Spleen (tissue), 13 donors: ENCODE measurements around the gene ABI3BP. TPM values are rescaled to one million over a fixed set of nuclear protein-coding genes. Genes with fewer than 3 reads are reported as not detected.

Experiments
- DNase-seq: peaks from one replicate; pipeline ENCODE4 v3.0.0-alpha.2; 2020
- H3K27ac ChIP-seq, 8 donors: fragments of 200-600 bp; sonication (generic) in 7 of 8; 1 replicate in 4 of 8; 2 replicates in 4 of 8; pipeline versions ENCODE4 v1.5.0 to v1.8.0; 2016 to 2021; ENCODE audit warnings: inconsistent platforms in 4 of 8, mild to moderate bottlenecking in 4 of 8, moderate library complexity in 1 of 8
- H3K27me3 ChIP-seq, 7 donors: fragments of 200-600 bp; sonication (generic) in 6 of 7; replicated peaks in 1 of 7; 1 replicate in 4 of 7; 2 replicates in 3 of 7; pipeline versions ENCODE4 v1.5.0 to v1.8.0; 2016 to 2021; ENCODE audit warnings: inconsistent platforms in 3 of 7, mild to moderate bottlenecking in 1 of 7
- H3K36me3 ChIP-seq, 6 donors: fragments of 200-600 bp; sonication (generic) in 5 of 6; 1 replicate in 4 of 6; 2 replicates in 2 of 6; pipeline versions ENCODE4 v1.5.0 to v1.8.0; 2016 to 2021; ENCODE audit warnings: inconsistent platforms in 2 of 6
- H3K4me1 ChIP-seq, 6 donors: fragments of 200-600 bp; sonication (generic) in 5 of 6; 1 replicate in 3 of 6; 2 replicates in 3 of 6; pipeline versions ENCODE4 v1.5.0 to v1.8.0; 2016 to 2021; ENCODE audit warnings: inconsistent platforms in 3 of 6
- H3K4me3 ChIP-seq, 8 donors: fragments of 200-600 bp; sonication (generic) in 7 of 8; 1 replicate in 4 of 8; 2 replicates in 4 of 8; pipeline versions ENCODE4 v1.5.0 to v1.8.0; 2016 to 2021; ENCODE audit warnings: inconsistent platforms in 4 of 8, mild to moderate bottlenecking in 4 of 8, moderate library complexity in 2 of 8
- H3K9me3 ChIP-seq, 8 donors: fragments of 200-600 bp; sonication (generic) in 7 of 8; 1 replicate in 4 of 8; 2 replicates in 4 of 8; pipeline versions ENCODE4 v1.5.0 to v1.8.0; 2016 to 2021; ENCODE audit warnings: inconsistent platforms in 4 of 8
- CTCF ChIP-seq, 11 experiments: fragments of 200-600 bp in 7 of 11; fragments of 450-650 bp in 4 of 11; sonication (generic) in 4 of 11; IDR thresholded peaks in 8 of 11; conservative IDR thresholded peaks in 3 of 11; 1 replicate in 7 of 11; 2 replicates in 4 of 11; pipeline versions ENCODE4 v1.4.0 to v1.8.0; 2016 to 2021; ENCODE audit warnings: antibody characterized with exemption in 11 of 11, inconsistent platforms in 4 of 11, mild to moderate bottlenecking in 1 of 11
- POLR2A ChIP-seq, 3 donors: fragments of 450-650 bp; IDR thresholded peaks; one replicate each; pipeline ENCODE4 v1.5.1; 2017; ENCODE audit warnings: antibody characterized with exemption in 3 of 3, mild to moderate bottlenecking in 1 of 3
- POLR2AphosphoS5 ChIP-seq, 3 donors: sonication (generic); formaldehyde crosslinking; IDR thresholded peaks; one replicate each; pipeline ENCODE4 v1.5.1; 2017; ENCODE audit warnings: antibody characterized with exemption in 3 of 3
- WGBS, 5 donors: extraction: QIAGEN DNeasy Blood & Tissue Kit in 3 of 5; methylation state at CpG; one replicate each; pipeline versions ENCODE4 v1.1.5 to v1.1.7; 2013 to 2018; 5-methylcytosine and 5-hydroxymethylcytosine counted together
- intact Hi-C: fragments of 100-400 bp; cut with DNase I; formaldehyde crosslinking; loops from one replicate; pipeline ENCODE4 v1.15.0; 2023; ENCODE audit warnings: low total_unique reads
- long read RNA-seq, 2 donors: transcript quantifications; one replicate each; lab custom pipeline, GENCODE V29; 2026
- polyA plus RNA-seq, 3 donors: library from polyadenylated mRNA; stranded (reverse); fragments of 200-250 nt; gene quantifications; one replicate each; pipeline ENCODE4 v1.2.1, GENCODE V29; 2013
- total RNA-seq, 7 donors: library from RNA; depleted of rRNA in 3 of 7; stranded (reverse); fragments of >200 nt in 3 of 7; fragmentation: NEBNext Ultra II Directional in 4 of 7; extraction: Animal tissue kit (Norgen Biotek cat#: 25700) in 4 of 7; gene quantifications; one replicate each; pipeline versions ENCODE4 v1.1.0 to v1.2.1, GENCODE V29; 2016 to 2021
- donor health status: healthy with polysubstance abuse.
- donor health status: DM: no; HTN: no; CAD: no; lungs with moderate emphysema.
- donor health status: DM: no; HTN: no; CAD: no.
- donor health status: Bipolar disorder and iron deficiency.
- donor health status: healthy.
- donor health status: DM: no; HTN: no; CAD: no.
- donor health status: DM: yes; HTN: yes; CAD: no.

The ABI3BP gene
- total RNA-seq, result 10 to 100 TPM in 6 of 7 donors, 1 to 10 TPM in 1; 5.1 to 29.9 (median 23.0) TPM
- 10 to 100 TPM in 1 of 3 donors, 1 to 10 TPM in 2; 4.2 to 15.2 (median 4.9) TPM for polyA plus RNA-seq
- long read RNA-seq, donor 1, result 0 reads
- long read RNA-seq, donor 2, result 0 reads

- H3K4me1 ChIP-seq, result peaks cover 0 to 10% (median 0%) of the 10 kb centered on the region in 6 donors
- WGBS, 5 donors, result 11 to 52% (median 36%) methylated on average over 5 of the region's 5 CpGs
- peak within 1 kb of the TSS in 7 of 8 donors; percentile 14 to 60 (median 25) for H3K4me3 ChIP-seq
- peak; percentile 76 for DNase-seq
- TF ChIP-seq CTCF (IDR thresholded peaks at IDR 0.05 in 8 of 11, conservative IDR thresholded peaks at IDR 0.05 in 3 of 11) (no peak), POLR2AphosphoS5 (IDR thresholded peaks at IDR 0.05) (peak in 2 of 3 donors; percentile 49 to 81), POLR2A (IDR thresholded peaks at IDR 0.05) (peak in 1 of 3 donors; percentile 47)
- H3K36me3 ChIP-seq, result no peaks in the 10 kb centered on the region
- intact Hi-C loops, result no loop called here
- no peaks in the 10 kb centered on the region for H3K27me3 ChIP-seq
- H3K9me3 ChIP-seq, result no peaks in the 10 kb centered on the region
- peak within 1 kb of the TSS in 6 of 8 donors; percentile 2 to 70 (median 42) for H3K27ac ChIP-seq
These were observed at the start of gene ABI3BP for GRCh38 chr3:100993309-100993708. Gene ABI3BP (minus strand): TSS chr3:100993421. CDS start chr3:100993384, 37 bp downstream.

GRCh38 chr3:101039285-101039684 lies 46.1 kb upstream of the ABI3BP start:
- intact Hi-C loops, result no loop called here
- Histone ChIP-seq H3K9me3 (no peaks in the 10 kb centered on the region), H3K36me3 (no peaks in the 10 kb centered on the region), H3K4me3 (no peak overlapping the region), H3K27me3 (no peaks in the 10 kb centered on the region), H3K27ac (no peak overlapping the region), H3K4me1 (no peaks in the 10 kb centered on the region)
- WGBS, 5 donors, result 83 to 100% (median 87%) methylated on average over 2 of the region's 2 CpGs
- TF ChIP-seq POLR2AphosphoS5 (IDR thresholded peaks at IDR 0.05), result no peak
- TF ChIP-seq CTCF (IDR thresholded peaks at IDR 0.05 in 8 of 11, conservative IDR thresholded peaks at IDR 0.05 in 3 of 11), result no peak
- no peak for TF ChIP-seq POLR2A (IDR thresholded peaks at IDR 0.05)
- DNase-seq, result no peak

- WGBS, 5 donors, result 61 to 79% (median 65%) methylated on average over 1 of the region's 1 CpG
- Histone ChIP-seq H3K4me1 (no peaks in the 10 kb centered on the region), H3K9me3 (no peaks in the 10 kb centered on the region), H3K4me3 (no peak overlapping the region), H3K27ac (no peak overlapping the region), H3K36me3 (no peaks in the 10 kb centered on the region), H3K27me3 (no peaks in the 10 kb centered on the region)
- TF ChIP-seq POLR2AphosphoS5 (IDR thresholded peaks at IDR 0.05) (no peak), POLR2A (IDR thresholded peaks at IDR 0.05) (no peak), CTCF (IDR thresholded peaks at IDR 0.05 in 8 of 11, conservative IDR thresholded peaks at IDR 0.05 in 3 of 11) (no peak)
- DNase-seq, result no peak
- intact Hi-C loops, result no loop called here
These were observed 45.7 kb upstream of the ABI3BP start for GRCh38 chr3:101038880-101039279.

- H3K27me3 ChIP-seq, result no peaks in the 10 kb centered on the region
- intact Hi-C loops, result no loop called here
- DNase-seq, result no peak
- no peaks in the 10 kb centered on the region for H3K4me1 ChIP-seq
- TF ChIP-seq POLR2AphosphoS5 (IDR thresholded peaks at IDR 0.05), result no peak
- no peak for TF ChIP-seq CTCF (IDR thresholded peaks at IDR 0.05 in 8 of 11, conservative IDR thresholded peaks at IDR 0.05 in 3 of 11)
- TF ChIP-seq POLR2A (IDR thresholded peaks at IDR 0.05), result no peak
- H3K9me3 ChIP-seq, result no peaks in the 10 kb centered on the region
- H3K36me3 ChIP-seq, result no peaks in the 10 kb centered on the region
- 91 to 97% (median 94%) methylated on average over 1 of the region's 1 CpG for WGBS, 5 donors
- no peak overlapping the region for H3K4me3 ChIP-seq
- no peak overlapping the region for H3K27ac ChIP-seq
These were observed 45.2 kb upstream of the ABI3BP start for GRCh38 chr3:101038393-101038792.
